Body of pancreas (tissue), 4 donors: ENCODE data around the gene PLXNA3. TPM values are rescaled to one million over a fixed set of nuclear protein-coding genes. Genes with fewer than 3 reads are reported as not detected.

Source experiments
- ATAC-seq: fragments of 150-250 bp; one replicate; pipeline ENCODE4 v1.9.1; 2016
- DNase-seq, 4 donors: peaks; one replicate each; pipeline ENCODE4 v3.0.0-alpha.2; 2019
- H3K27ac ChIP-seq, 4 donors: fragments of 200-600 bp; sonication (generic); 1 replicate in 3 of 4; 2 replicates in 1 of 4; pipeline versions ENCODE4 v1.5.1 to v1.6.1; 2016 to 2019; ENCODE audit warnings: mild to moderate bottlenecking in 1 of 4, mixed read lengths in 1 of 4, moderate library complexity in 1 of 4
- H3K27me3 ChIP-seq, 2 donors: fragments of 200-600 bp; sonication (generic); one replicate each; pipeline ENCODE4 v1.6.0; 2016; ENCODE audit warnings: mild to moderate bottlenecking in 1 of 2
- H3K36me3 ChIP-seq, 2 donors: fragments of 200-600 bp; sonication (generic); replicated peaks in 1 of 2; 2 replicates each; pipeline ENCODE4 v1.5.1; 2016; ENCODE audit warnings: low read depth in 2 of 2; ENCODE audit not compliant: insufficient read depth in 1 of 2
- H3K4me1 ChIP-seq: fragments of 200-600 bp; sonication (generic); one replicate; pipeline ENCODE4 v1.6.0; 2016
- H3K4me3 ChIP-seq, 2 donors: fragments of 200-600 bp; sonication (generic); 1 replicate in 1 of 2; 2 replicates in 1 of 2; pipeline ENCODE4 v1.5.1; 2016 to 2019
- H3K9me3 ChIP-seq, 3 donors: fragments of 200-600 bp; sonication (generic); 1 replicate in 2 of 3; 2 replicates in 1 of 3; pipeline ENCODE4 v1.5.1; 2016
- CTCF ChIP-seq, 7 experiments: fragments of 450-650 bp in 4 of 7; fragments of 200-600 bp in 3 of 7; sonication (generic) in 3 of 7; IDR thresholded peaks; one replicate each; pipeline ENCODE4 v1.5.1; 2016 to 2019; ENCODE audit warnings: antibody characterized with exemption in 7 of 7
- POLR2A ChIP-seq, 3 donors: fragments of 450-650 bp; IDR thresholded peaks; one replicate each; pipeline ENCODE4 v1.6.1; 2016; ENCODE audit warnings: antibody characterized with exemption in 3 of 3, mild to moderate bottlenecking in 2 of 3
- WGBS, 2 donors: methylation state at CpG; one replicate each; pipeline ENCODE4 v1.1.5; 2017; 5-methylcytosine and 5-hydroxymethylcytosine counted together
- intact Hi-C: fragments of 100-400 bp; cut with DNase I; formaldehyde crosslinking; loops from one replicate; pipeline ENCODE4 v1.15.1; 2023
- microRNA-seq, 2 donors: library from miRNA; unstranded; fragments of <30 nt; microRNA quantifications; one replicate each; pipeline ENCODE4, GENCODE V29; 2016; ENCODE audit warnings: borderline number of aligned reads in 2 of 2, borderline replicate concordance in 2 of 2
- small RNA-seq: library from RNA; depleted of rRNA; stranded (forward); fragments of <200 nt; gene quantifications from one replicate; pipeline ENCODE3, GENCODE V24; 2016
- total RNA-seq, 2 donors: library from RNA; depleted of rRNA; stranded (reverse); fragments of >200 nt; gene quantifications; one replicate each; pipeline ENCODE4 v1.1.0, GENCODE V29; 2016

PLXNA3 gene
- total RNA-seq, 2 donors from 2014 or later, result 7.3 to 19.1 TPM

DNA sequence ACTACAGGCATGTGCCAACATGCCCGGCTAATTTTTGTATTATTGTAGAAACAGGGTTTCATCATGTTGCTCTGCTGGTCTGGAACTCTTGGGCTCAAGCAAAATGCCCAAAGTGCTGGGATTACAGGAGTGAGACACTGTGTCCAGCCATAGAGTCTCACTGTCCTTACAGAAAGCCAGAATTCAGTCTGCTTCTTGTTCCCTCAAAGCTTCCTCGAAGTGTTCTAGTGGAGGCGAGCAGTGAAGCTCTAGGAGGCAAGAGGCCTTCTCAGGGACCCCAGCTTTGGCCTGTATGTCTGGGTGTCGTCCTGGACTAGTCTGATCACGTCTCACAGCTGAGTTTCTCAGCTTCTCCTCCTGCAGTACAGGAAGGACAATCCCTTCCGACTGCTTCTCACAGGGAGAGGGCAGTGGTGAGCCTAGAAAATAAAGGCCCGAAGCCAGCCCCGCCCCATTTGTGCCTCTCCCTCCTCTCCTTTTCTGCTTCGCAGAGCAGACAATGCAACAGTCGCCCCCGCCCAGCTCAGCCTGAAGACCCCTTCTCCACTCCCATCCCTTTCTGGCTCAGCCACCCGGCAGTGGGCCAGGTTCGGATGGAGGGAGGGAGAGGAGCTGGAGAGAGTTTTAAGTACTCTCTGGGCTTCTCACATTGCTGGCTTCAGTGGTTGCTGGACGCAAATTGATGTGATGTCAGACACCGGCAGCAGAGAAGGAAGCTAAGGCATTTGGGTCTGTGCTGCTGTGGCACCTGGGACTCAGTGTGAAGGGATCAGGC, 69.0 kb downstream of the PLXNA3 start:
- 0 to 2% methylated on average over 4 to 14 of the region's 15 CpGs for WGBS, 2 donors
- peak; percentile 75 to 84 (median 82) for DNase-seq

More for the DNA sequence above, 69.0 kb downstream of the PLXNA3 start:
- peak overlapping the region; percentile 28 to 86 (median 82) for H3K27ac ChIP-seq
- no peak overlapping the region for H3K4me3 ChIP-seq
- intact Hi-C loops, result no loop called here
- no peaks in the 10 kb centered on the region for H3K9me3 ChIP-seq
- ATAC-seq, result peak; percentile 90
- peaks cover 4% of the 10 kb centered on the region for H3K4me1 ChIP-seq
- H3K36me3 ChIP-seq, result no peaks in the 10 kb centered on the region
- H3K27me3 ChIP-seq, result no peaks in the 10 kb centered on the region
- TF ChIP-seq CTCF (IDR thresholded peaks at IDR 0.05), result peak in 6 of 7 experiments; percentile 21 to 60 (median 56)
- TF ChIP-seq POLR2A (IDR thresholded peaks at IDR 0.05), result peak in 2 of 3 donors; percentile 33 to 36

Small RNAs within 50 kb of the gene (microRNA-seq; reads per million reads assigned to microRNA genes)
- gene MIR6858, result 0 to 0.47 reads per million in 2 donors

Small RNAs within 50 kb of the gene (small RNA-seq; reads per million reads assigned to genes)
- gene MIR6858 (not detected), gene RN7SL697P (not detected)

Other genes with a start within 250 kb of the PLXNA3 start
- gene OPN1MW2, start 238.5 kb upstream of the PLXNA3 start, total RNA-seq, result not detected
- gene OPN1MW3, start 200.7 kb upstream of the PLXNA3 start, total RNA-seq, result not detected
- not detected for gene TEX28, start 163.2 kb upstream of the PLXNA3 start, total RNA-seq
- not detected for gene TKTL1, start 162.5 kb upstream of the PLXNA3 start, total RNA-seq
- gene FLNA, start 83.6 kb upstream of the PLXNA3 start, total RNA-seq, result 100 to 1,000 TPM; 230 to 308 TPM
- gene EMD, start 79.0 kb upstream of the PLXNA3 start, total RNA-seq, result 10 to 100 TPM; 23.6 to 28.3 TPM
- 1,000 to 10,000 TPM; 1,426 to 2,757 TPM for gene RPL10, start 59.9 kb upstream of the PLXNA3 start, total RNA-seq
- gene DNASE1L1, start 49.0 kb upstream of the PLXNA3 start, total RNA-seq, result 10 to 100 TPM in 1 of 2 donors, 1 to 10 TPM in 1; 9.6 to 16.1 TPM
- gene TAFAZZIN, start 46.7 kb upstream of the PLXNA3 start, total RNA-seq, result 10 to 100 TPM; 42.0 to 97.6 TPM
- 10 to 100 TPM; 49.8 to 51.4 TPM for gene ATP6AP1, start 29.6 kb upstream of the PLXNA3 start, total RNA-seq
- gene GDI1, start 21.1 kb upstream of the PLXNA3 start, total RNA-seq, result 10 to 100 TPM; 68.5 to 83.4 TPM
- gene FAM50A, start 14.1 kb upstream of the PLXNA3 start, total RNA-seq, result 10 to 100 TPM; 14.5 to 48.8 TPM
- 10 to 100 TPM; 20.2 to 27.4 TPM for gene LAGE3, start 21.0 kb downstream of the PLXNA3 start, total RNA-seq
- gene UBL4A, start 28.3 kb downstream of the PLXNA3 start, total RNA-seq, result 10 to 100 TPM; 24.9 to 34.9 TPM
- 10 to 100 TPM; 18.9 to 24.7 TPM for gene SLC10A3, start 32.3 kb downstream of the PLXNA3 start, total RNA-seq
- gene FAM3A, start 58.0 kb downstream of the PLXNA3 start, total RNA-seq, result 10 to 100 TPM; 32.3 to 48.3 TPM
- 10 to 100 TPM in 1 of 2 donors, 1 to 10 TPM in 1; 7.6 to 16.1 TPM for gene G6PD, start 88.6 kb downstream of the PLXNA3 start, total RNA-seq
- gene IKBKG, start 89.3 kb downstream of the PLXNA3 start, total RNA-seq, result 10 to 100 TPM in 1 of 2 donors, 1 to 10 TPM in 1; 9.9 to 11.9 TPM
- gene CTAG1A, start 126.9 kb downstream of the PLXNA3 start, total RNA-seq, result not detected
- not detected for gene CTAG1B, start 161.0 kb downstream of the PLXNA3 start, total RNA-seq
- not detected for gene CTAG2, start 195.3 kb downstream of the PLXNA3 start, total RNA-seq